IPS-18c (cell line): Measurements from ENCODE around the gene SNX14.

Experiments used
- H3K4me3 ChIP-seq: 2 replicates; pipeline ENCODE4 v1.7.0; 2013; ENCODE audit warnings: low read depth, mild to moderate bottlenecking, low read length, moderate library complexity; ENCODE audit not compliant: insufficient read depth
- H3K9me3 ChIP-seq: one replicate; pipeline ENCODE4 v1.6.1; 2013; ENCODE audit warnings: mild to moderate bottlenecking, low read length, moderate library complexity; ENCODE audit not compliant: control insufficient read depth, insufficient read depth

Gene SNX14

DNA sequence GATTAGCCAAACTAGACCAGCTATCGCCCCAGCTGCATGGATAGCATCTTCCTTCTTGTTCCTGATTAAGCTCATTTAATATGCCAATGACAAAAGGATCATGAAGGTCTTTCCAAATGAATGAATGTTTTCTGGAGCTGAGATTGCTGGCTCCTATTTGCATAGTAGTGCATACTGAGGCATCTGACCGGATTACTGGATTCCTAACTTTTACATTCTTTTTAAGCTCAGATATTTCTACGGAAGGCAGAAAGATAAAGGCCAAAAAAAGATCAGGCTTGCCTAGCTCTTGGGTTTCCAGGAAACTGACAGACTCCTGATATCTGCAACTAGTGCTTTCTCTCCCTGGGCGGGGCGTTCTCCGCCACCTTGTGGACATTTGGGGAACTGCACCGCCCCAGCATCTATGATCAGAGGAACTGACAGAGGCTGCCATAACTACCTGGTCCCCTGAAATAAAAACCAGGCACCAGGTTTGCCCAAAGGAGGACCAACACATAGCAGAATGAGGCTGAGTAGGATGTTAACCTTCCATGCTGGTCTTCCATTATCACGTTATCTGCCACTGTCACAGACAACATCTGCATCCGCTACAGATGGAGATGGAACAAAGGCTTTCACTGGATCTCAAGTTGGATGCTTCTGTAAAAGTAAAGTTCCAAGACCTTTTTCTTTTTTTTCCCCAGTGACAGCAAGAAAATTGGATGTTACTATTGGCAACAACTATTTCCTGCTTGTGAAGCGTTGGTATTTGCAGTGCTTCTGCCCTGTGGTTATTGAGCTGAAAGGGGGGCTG lies 110.6 kb downstream of the SNX14 start:
- H3K4me3 ChIP-seq = no peak overlapping the region

DNA sequence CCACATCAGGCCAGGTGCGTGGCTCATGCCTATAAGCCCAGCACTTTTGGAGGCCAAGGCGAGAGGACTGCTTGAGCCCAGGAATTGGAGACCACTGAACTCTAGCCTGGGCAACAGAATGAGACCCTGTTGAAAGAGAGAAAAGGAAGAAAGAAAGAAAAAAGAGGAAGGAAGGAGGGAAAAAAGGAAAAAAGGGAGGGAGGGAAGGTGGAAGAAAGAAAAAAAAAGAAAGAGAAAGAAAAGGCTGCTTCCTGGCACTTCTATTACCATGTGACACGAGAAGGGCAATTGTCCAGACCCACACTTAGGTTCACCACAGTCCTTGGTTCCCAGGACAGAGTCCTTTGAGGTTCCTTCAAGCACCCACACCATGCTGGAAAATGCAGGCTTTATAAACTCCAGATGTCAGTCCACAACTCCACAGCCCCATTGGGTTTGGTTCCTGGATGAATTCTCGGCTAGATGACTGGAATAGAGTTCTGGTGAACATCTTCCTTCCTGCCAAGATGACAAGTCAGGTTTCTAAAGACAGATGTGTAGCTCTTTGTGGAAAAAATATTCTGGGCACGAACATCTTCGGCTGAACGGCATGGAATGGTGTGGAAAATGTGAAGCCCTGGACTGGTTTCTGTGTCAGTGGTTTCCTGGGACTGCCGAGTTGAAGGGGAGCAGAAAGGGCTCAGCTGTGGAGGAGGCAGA lies 111.3 kb downstream of the SNX14 start:
- Histone ChIP-seq H3K4me3 (no peak overlapping the region), H3K9me3 (no peaks in the 10 kb centered on the region)

More for the DNA sequence above, 110.6 kb downstream of the SNX14 start:
- H3K9me3 ChIP-seq = no peaks in the 10 kb centered on the region

DNA sequence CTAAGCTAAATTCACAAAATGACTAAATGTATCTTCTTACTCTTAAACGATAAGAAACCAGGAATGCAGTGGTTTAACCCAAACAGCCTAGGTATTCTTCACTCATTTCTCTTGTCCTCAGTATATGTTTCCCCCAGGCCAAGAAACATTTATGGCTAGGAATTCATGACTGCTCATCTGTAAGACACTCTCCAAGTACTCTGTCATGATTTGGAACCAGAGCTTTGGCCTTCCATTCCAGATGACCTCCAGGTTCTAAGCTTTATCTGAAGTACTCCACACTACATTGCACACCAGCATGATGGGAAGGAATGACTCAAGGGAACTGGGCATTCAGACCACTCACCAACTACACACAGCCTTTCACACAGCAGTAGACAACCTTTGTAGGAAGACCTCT lies 114.5 kb downstream of the SNX14 start:
- H3K9me3 ChIP-seq = peaks cover 4% of the 10 kb centered on the region
- H3K4me3 ChIP-seq = no peak overlapping the region

DNA sequence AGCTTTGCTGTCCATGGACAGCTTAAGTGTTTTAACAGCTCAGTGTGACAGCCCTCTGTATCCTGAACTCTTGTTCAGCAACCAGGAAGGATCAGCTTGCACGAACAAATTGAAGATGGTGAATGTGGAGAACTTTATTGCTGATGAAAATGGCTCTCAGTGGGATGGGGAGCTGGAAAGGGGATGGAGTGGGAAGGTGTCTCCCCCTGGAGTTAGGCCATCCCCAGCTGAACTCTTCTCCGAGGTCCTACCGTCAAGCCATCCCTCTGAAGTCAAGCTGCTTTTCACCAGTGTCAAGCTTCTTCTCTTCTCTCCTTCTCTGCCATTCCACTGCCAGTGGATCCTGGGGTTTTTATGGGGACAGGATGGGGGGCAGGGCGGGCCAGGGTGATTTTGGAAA lies 117.1 kb downstream of the SNX14 start:
- H3K4me3 ChIP-seq = no peak overlapping the region
- peaks cover 6% of the 10 kb centered on the region for H3K9me3 ChIP-seq

DNA sequence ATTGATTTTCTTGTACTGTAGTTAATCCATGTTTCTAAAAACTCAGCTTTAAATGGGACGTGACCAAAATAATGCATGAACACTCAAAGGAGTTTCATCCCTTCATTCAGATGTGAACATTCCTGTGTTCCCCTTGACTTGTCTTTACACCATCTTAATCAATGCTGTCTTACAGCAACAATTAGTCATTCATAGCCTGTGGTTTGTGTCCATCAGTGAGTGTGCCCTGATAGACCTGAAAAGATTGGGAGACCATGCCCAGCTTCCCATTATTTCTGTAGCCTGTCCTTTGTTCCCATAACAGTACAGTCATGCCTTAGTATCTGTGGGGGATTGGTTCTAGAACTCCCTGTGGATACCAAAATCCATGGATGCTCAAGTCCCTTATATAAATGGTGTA lies 119.9 kb downstream of the SNX14 start:
- Histone ChIP-seq H3K9me3 (peaks cover 6% of the 10 kb centered on the region), H3K4me3 (no peak overlapping the region)

DNA sequence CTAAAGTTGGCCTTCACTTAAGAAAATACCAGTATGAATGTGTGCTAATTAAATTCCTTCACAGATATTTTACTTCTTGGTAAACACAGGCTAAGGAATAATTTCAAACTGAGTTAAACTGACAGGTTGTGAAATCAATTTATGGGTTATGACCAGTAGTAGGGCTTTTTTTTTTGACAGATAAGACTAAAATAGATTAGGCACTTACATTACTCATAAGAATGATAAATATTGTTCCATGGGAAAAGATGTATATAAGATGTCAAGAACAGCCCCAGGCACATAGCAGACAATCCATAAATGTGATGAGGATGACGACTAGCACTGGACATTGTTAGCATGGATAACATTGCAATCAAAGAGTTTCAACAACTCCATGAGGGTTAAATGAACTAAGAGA lies 120.9 kb downstream of the SNX14 start:
- Histone ChIP-seq H3K9me3 (peaks cover 6% of the 10 kb centered on the region), H3K4me3 (no peak overlapping the region)

DNA sequence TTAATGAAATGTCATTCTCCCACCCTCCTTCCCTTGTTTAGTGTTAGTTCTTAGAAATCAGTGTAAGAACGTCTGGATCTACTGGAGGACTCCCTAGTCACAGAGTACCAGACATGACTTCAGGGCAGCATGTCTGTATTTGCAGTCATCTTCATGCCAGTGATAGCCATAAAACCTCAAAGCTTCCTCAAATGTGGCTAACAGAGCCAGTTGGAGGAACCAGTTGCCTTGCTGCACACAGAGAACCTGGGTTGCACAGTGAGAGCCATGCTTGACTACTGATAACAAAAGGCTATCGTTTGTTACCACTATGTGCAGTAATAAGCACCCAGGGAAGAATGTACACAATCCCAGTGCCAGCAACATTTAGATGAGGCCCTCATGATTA lies 123.6 kb downstream of the SNX14 start:
- Histone ChIP-seq H3K9me3 (peaks cover 2% of the 10 kb centered on the region), H3K4me3 (no peak overlapping the region)

DNA sequence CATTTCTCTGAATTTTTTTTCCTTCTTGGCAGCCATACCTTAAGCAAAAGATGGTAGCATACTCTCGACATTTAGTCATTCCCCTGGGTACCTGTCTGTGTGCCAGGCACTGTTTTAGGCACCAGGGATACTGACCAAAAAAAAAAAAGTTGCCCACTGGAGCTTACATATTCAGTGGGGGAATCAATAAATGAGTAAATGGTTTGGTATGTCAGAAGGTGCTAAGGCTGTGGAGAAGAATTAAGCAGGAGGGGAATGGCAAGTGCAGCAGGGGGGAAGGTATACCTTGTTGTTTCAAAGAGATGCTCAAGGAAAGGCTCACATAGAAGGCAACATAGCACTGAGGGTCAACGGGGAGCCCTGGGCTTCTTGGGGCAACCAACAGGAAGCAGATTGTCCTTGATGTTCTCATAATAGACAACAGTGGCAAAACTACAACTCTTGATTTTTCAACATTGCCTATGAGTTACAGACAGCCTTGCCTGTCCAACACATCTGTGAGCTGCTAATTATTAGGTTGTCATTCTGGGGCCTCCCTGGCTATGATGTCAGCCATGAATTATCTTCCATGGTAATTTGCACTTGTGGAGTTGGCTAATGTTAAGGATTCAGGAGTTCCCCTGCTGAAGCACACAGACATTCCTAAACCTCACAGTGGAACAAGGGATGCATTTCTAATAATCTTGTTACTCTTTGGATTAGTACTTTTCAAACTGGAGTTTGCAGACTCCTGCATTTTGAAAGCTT lies 124.2 kb downstream of the SNX14 start:
- Histone ChIP-seq H3K9me3 (peaks cover 2% of the 10 kb centered on the region), H3K4me3 (no peak overlapping the region)

DNA sequence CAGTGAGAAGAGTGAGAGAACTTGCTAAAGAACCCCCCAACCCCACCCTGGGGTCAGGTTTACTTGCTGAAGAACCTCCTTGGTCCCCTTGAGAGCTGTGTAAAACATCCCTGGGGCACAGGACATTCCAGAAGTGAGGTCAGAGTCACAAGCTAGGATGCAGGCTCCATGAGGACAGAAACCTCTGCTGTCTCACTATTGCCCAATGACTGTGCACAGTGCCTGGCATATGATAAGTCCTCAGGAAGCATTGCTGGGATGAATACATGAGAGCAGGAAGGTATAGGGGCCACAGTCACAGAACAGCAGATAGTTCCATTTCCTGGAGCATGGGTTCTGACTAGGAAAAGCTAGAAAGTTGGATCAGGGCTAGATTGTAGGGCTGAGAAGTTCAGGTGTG lies 125.3 kb downstream of the SNX14 start:
- Histone ChIP-seq H3K4me3 (no peak overlapping the region), H3K9me3 (peaks cover 2% of the 10 kb centered on the region)

DNA sequence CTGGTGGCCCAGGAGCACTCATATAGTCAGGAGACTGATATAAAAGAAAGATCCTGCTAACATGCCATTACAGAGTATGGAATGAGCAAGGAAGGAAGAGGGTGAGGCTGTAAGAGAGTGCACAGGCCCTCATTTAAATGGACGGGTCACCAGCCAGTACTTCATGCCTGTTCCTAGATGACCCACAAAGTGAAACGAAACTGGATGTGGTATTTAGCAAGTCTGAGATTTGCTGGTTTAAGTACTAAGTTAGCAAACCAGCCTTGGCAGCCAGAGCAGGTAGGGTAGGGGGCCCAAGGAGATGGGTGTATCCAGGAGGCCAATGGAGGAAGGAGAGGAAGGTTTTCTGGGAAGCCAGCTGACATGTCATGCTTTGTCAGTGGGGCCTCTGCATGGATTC lies 127.9 kb downstream of the SNX14 start:
- Histone ChIP-seq H3K9me3 (no peaks in the 10 kb centered on the region), H3K4me3 (no peak overlapping the region)

DNA sequence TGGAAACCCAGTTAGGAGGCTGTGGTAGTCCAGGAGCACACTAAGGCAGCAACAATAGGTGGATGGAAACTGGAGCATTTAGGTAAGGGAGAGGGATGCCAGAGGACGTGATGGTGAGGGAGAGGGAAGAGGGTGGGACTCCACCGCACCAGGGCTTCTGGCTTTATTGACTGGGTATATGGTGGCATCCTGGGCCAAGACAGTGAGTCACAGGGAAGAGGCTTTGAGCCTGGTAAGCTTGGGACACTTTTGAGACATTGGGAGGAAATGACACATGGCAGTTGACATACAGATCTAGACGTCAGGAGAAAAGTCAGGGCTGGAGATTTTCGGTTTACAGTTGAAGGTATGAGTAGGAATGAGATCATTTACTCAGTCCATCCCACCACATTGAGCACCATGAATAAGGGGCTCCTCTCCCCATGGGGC lies 128.9 kb downstream of the SNX14 start:
- H3K9me3 ChIP-seq = no peaks in the 10 kb centered on the region
- H3K4me3 ChIP-seq = no peak overlapping the region

DNA sequence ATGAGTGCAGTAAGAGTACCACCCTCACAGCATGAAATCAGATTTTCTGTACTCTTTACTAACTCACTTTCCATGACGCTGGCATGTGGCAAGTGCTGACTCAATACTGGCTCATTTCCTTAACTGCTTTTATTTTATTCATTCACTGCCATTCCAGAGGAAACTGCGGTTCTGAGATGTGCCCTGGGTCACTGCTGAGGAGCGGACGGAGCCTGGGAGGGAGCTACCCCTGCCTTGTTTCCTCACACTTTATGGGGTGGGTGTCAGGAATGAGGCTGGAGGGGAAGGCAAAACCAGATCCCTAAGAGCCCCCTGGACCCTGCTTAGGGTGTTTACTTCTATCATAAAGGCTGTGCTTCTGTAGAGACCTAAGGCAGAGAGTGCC lies 129.4 kb downstream of the SNX14 start:
- H3K9me3 ChIP-seq = no peaks in the 10 kb centered on the region
- no peak overlapping the region for H3K4me3 ChIP-seq

DNA sequence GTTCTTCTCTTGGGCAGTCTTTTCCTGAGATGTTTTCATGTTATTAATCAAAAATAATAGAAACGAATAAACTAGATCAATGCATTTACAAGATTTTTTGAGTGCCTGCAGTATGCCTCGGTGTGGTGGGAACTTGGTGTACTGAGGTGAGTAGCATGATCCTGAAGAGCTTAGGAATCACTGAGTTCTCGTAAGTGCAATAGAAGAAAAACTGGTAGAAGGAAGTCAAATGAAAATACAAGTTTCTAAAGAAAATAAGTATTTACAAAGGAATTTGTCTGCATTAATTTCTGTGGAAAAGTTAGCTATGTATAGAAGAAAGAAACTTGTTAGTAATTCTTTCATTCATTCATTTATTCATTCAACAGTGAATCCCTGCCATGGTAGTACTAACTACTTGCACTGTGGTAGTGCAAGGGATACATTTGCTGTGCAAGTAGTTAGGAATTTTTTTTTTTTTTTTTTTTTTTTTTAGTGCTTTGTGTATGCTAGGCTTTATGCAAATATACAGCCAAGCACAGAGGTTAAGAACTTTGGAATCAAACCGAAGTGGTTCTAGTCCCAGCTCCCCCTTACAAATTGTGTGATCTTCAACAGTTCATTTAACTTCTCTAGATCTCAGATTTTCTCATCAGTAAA lies 129.9 kb downstream of the SNX14 start:
- Histone ChIP-seq H3K9me3 (no peaks in the 10 kb centered on the region), H3K4me3 (no peak overlapping the region)

DNA sequence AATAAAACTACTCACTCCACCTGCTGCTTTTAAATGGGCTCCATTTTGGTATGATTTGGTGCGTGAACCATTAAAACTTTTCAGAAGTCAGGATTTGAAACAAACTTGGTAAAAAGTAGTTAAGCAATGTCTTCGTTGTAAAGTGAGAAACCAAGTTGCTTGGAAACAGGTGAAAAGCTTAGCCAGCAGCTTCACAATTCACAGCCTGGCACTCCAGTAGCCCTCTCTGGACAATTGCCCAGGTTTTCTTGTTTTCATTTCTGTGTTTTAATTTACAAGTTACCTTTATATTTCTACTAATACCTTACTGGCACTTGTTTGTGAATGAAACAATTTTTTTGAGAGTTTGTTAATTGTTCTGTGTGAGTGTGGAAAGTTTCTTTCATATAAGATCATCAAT lies 131.0 kb downstream of the SNX14 start:
- Histone ChIP-seq H3K4me3 (no peak overlapping the region), H3K9me3 (no peaks in the 10 kb centered on the region)

DNA sequence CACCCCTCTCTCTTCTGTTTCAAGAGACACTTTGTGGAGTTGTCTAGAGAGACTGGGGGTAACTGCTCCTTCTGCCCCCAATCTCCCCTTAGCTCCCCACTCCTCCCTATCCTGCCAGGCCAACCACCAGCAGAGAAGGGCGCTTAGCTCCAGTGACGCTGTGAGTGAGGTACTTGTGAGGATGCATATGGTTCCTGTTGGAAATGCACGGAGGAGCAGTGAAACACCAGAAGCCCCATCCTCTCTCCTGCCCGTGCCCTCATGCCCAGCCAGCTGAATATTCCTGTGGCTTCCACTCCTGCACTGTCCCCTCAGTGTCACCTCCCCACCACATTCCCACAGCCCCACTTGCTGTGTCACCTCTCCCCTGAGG lies 131.9 kb downstream of the SNX14 start:
- Histone ChIP-seq H3K4me3 (no peak overlapping the region), H3K9me3 (no peaks in the 10 kb centered on the region)

DNA sequence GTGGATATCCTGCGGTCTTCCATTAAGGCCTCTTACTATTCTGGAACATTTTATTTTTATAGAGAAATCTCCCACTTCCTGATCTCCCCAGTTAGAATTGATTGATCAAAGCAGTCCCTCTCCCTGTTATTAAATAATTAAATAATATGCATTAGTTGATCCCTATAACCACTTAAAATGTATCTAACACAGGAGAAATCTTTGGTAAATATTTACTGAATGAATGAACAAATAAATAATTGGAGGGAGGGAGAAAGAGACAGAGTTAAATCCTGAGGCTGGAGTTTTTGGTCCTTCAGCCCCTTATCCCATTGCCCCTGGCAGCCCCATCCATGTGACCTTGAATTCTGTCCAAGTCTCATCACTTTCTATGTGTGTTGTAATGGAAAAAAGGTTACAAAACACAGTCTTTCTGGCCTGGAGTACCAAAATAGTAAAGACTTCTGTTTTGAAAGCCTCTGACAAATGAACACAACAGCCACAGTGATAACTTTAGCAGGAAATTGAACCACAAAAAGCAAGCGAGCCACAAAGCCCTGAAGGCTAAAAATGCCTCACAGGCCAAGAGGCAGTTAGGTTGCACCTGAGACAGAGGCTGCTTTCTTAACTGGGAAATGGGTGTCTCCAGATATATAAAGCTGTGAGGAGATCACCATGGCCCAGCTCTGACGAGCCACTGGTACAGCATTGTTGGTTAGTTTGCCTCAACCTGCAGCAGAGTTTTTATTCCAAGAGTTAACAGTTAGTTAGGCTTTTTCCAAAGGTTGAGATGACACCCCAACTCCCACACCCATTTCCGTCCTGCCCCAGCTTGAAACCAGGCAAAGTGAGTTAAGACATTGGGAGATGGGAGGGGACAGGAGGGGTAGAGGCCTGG lies 132.5 kb downstream of the SNX14 start:
- no peaks in the 10 kb centered on the region for H3K9me3 ChIP-seq
- H3K4me3 ChIP-seq = no peak overlapping the region
